ENCODE results near the gene TNFSF13B.
A peak's percentile ranks its signal among the peaks of the same experiment; 100 is the strongest.
"Not testable (repeated sequence)": the region's sequence is repeated elsewhere in the genome, so short reads cannot be mapped to it uniquely, and the experiment has no call there.

The TNFSF13B gene

GRCh38 chr13:108269601-108270328 lies at the start of gene TNFSF13B:
Gene TNFSF13B, plus strand, starts transcription at chr13:108269718. Its CDS starts 178 bp downstream, at chr13:108269896.
- DNase-seq (ENCODE audit: low read depth), result peak; percentile 13

GRCh38 chr13:108220041-108220440 lies 49.5 kb upstream of the TNFSF13B start:
- no peak for DNase-seq (ENCODE audit: low read depth)

DNA sequence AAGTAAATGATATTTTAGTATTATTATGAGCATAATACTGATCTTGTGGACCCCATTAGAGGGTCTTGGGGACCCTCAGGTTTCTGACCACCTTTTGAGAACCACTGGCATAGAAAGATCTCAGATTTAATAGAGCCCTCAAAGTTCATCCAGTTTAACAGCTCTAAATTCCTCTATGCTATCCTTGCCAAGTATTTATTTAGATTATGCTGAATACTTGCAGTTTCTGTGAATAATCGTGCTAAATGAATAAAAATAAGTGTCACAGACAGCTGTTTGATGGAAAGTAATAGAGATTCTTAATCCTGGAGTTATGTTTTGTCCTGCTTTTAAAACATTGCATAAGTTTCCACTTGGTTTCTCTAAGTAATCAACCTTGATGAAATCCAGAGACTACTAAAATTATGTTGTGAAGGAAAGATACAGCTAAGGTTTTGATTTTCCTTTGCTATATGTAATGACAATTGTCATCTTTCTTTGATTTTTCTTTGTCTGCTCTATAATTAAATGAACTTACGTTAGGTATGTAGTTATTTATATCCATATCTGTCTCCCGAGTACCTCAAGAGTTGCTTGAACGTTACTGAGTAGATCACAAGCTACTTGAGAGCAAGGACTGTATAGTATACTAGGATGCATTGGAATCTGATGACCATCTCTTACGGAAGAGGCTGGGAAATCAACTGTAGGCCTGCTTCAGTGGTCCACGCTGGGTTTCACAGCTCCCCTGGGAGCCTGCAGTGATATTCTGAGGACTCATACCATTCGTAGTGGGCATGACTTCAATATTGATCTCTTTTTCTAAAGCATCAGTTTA lies 45.6 kb upstream of the TNFSF13B start:
- DNase-seq (ENCODE audit: low read depth), result no peak

DNA sequence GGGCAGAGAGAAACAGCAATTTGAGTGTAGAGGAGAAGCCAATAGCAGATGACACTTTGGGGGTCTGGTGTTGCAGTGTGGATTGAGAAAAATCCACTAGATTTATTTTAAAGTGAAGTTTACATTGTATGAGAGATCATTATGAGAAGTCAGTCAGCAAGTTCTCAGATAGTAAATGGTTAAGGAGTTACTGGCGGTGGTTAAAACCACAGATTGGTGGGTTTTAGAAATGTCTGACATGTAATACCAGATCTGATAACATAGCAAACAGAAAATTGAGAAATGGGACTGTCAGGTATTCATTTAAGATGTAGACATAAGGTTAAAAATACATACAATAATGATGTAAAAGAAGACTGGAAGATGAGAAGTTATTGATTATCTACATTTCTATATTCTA lies 44.1 kb upstream of the TNFSF13B start:
- no peak for DNase-seq (ENCODE audit: low read depth)

GRCh38 chr13:108226184-108226583 lies 43.3 kb upstream of the TNFSF13B start:
- no peak for DNase-seq (ENCODE audit: low read depth)

DNA sequence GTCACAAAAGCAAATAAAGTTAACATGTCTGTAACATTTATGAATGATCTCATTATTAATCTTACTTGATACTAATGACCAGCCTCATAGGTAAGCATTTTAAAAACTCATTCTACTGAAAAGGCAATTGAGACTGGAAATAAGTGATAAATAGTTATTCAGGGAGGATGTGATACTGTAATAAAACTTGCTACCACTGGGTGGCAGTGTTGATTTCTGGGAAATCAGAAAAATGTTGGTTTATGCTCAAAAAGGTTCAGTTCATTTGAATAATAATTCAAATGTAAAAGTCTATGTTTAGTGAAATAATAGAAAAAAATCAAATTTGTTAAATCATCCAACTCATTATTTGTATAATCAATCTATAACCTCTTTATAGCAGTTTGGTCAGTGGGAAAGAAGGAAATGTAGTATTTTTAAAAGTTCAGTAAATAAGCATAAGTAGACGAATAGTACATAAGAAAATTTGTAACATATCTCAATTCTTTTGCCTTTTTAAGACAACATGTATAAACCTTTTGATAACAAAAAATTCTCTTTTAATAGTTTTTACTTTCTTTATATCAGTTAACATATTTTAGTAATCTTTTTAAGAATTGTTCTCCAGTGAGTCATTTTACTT lies 41.8 kb upstream of the TNFSF13B start:
- DNase-seq (ENCODE audit: low read depth), result no peak

- no peak for DNase-seq (ENCODE audit: low read depth)
These were observed 39.1 kb upstream of the TNFSF13B start for GRCh38 chr13:108230377-108230776.

DNA sequence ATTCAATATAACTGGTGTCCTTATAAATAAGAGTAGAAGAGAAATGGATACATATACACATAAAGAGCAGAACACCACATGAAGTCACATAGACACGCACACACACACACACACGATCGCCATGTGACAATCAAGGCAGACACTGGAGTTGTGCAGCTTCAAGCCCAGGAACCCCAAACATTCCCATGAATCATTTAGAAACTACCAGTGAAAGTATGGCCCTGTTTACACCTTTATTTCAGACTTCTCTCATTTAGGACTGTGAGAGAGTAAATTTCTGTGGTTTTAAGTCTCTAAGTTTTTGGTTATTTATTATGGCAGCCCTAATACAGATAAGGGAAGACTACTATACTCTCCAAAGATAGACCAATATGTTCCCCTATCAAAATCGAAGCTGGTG lies 20.4 kb upstream of the TNFSF13B start:
- DNase-seq (ENCODE audit: low read depth), result no peak

GRCh38 chr13:108257248-108257647 lies 12.3 kb upstream of the TNFSF13B start:
- no peak for DNase-seq (ENCODE audit: low read depth)

DNA sequence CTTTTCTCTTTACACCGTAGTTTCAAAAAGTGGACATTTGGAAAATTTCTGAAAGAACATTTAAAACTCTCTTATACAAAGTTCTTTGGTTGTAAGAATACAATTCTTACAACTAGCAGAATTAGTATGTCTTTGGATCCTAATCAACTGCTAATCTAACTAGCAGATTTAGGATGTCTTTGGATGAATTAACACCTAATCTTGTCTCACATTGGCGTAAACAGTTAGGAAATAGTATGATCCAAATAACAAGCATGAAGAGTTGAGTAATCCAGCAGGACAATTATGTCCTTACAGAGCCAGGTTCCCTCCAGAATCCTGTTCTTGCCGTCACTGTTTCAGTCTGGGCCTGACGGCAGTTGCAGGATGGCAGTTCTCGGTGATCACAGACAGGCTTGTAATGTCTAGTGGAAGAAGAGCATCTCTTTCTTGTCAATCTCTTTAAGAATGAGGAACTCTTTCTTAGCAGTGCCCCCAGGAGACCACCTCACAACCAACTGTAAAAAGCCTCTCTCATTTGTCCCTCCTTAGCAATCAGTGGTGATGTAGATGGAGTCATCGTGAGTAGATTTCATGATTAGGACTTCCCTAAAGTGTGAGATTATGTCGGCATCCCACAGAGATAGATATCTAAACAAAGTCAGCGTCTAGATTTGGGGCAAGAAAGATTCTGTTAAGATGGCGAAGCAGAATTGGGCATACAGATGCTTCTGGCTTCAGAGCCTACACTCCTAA lies 5.7 kb upstream of the TNFSF13B start:
- no peak for DNase-seq (ENCODE audit: low read depth)

DNA sequence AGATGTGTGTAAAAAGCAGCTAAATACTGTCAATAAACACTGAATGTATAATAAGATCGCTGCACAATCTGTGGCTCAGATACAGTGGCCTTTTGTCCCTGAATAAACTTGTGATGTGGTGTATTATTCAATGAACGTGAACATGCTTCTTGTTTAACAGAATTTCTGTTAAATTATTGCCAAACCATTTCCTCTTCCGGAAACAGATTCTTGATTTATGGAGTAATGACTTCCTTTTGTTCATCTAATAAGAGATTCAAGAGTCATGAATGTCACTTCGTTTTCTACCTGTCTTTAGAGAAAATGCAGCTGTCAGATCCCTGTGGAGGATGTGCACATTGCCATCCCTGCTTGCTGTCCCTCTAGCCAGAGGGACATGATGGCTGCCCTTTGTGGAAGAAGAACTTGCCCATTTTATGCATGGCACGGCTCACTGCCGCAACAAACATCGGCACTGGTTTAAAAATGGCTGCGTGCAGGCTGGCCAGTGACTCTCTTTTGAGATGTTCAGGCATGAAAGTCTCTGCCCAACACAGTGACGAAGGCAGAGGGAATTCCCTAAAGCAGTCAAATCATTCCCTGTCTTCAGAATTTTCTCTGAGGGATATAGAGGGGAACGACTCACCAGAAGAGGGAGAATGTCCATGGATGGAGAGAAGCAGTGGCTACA lies 3.1 kb upstream of the TNFSF13B start:
- DNase-seq (ENCODE audit: low read depth), result no peak

- DNase-seq (ENCODE audit: low read depth), result no peak
These were observed 2.2 kb upstream of the TNFSF13B start for GRCh38 chr13:108267347-108267746.

DNA sequence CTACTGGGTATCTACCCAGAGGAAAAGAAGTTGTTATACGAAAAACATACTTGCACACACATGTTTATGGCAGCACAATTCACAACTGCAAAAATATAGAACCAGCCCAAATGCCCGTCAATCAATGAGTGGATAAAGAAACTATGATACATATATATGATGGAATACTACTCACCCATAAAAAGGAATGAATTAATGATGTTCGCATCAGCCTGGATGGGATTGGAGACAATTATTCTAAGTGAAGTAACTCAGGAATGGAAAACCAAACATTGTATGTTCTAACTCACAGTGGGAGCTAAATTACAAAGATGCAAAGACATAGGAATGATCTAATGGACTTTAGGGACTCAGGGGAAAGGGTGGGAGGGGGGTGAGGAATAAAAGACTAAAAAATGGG lies 1.7 kb upstream of the TNFSF13B start:
- not testable (repeated sequence) for DNase-seq (ENCODE audit: low read depth)

DNA sequence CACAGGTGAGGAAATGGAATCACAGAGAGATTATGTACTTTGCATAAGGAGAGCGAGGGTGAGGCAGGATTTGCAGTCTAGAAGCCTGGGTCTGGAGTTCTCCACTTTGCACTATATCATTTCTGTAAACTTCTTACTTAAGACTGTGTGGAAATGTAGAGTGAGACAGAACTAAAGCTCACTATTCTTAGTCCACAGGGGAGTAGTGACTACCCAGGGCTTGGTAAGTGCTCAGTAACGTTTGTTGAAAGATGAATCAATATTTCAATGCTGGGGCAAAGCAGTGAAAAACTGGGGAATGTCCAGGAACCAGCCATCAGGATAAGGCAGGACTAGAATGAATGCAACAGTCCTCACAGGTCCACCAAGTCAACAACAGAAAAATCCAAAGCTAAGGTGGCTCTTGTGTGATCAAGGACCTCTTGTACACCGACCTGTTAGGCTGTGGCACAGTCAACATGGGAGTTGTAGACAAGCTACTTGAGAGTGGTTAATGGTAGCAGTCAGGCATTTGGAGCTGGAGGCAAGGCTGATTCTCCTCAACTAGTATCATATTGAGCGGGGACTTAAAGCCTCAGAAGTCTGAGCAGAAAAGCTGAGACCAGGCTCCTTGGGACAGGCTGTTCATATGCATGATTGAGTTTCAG lies 929 bp upstream of the TNFSF13B start:
- no peak for DNase-seq (ENCODE audit: low read depth)

DNA sequence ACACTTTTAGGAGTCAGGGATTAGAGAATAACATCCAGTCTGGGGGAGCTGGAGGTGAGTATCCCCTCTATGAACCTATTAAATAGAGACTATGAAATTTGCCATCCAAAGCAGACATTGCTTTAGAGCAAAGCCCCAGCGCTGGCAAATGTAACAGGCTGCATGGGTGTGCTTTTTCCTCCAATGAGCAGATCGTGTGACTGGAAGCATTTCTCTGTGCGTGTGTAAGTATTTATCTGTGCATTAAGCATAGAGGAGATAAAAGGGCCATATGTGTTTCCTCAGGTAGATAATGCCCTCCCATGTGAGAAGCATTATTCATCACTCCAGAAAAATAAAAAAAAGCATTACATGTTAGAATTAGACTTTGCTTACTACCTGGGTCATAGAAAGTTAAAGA lies 924 bp downstream of the TNFSF13B start:
- DNase-seq (ENCODE audit: low read depth), result no peak

- DNase-seq (ENCODE audit: low read depth), result no peak
These were observed 2.8 kb downstream of the TNFSF13B start for GRCh38 chr13:108272333-108272732.

GRCh38 chr13:108273429-108274118 lies 4.1 kb downstream of the TNFSF13B start:
- no peak for DNase-seq (ENCODE audit: low read depth)

- no peak for DNase-seq (ENCODE audit: low read depth)
These were observed 5.2 kb downstream of the TNFSF13B start for GRCh38 chr13:108274718-108275117.

DNA sequence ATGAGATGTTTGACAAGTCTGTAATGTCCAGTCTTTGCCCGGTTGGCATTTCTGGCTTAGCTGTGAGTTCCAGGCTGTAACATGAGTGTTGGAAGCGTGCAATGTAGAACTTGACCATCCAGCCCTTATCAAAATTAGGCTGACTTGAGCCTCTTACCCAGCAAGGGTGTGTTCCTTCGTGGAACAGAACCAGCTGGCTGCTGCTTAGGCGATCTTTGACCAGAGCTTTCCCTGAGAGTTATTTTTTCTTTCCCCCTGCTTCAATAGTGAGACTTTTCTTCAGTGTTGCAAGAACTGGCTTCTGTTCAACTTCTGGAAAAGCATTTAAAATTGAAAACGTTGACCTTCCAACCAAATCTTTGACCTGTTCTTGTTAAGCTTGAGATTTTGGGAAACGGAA lies 6.5 kb downstream of the TNFSF13B start:
- DNase-seq (ENCODE audit: low read depth), result no peak

- no peak for DNase-seq (ENCODE audit: low read depth)
These were observed 8.9 kb downstream of the TNFSF13B start for GRCh38 chr13:108278466-108278865.

DNA sequence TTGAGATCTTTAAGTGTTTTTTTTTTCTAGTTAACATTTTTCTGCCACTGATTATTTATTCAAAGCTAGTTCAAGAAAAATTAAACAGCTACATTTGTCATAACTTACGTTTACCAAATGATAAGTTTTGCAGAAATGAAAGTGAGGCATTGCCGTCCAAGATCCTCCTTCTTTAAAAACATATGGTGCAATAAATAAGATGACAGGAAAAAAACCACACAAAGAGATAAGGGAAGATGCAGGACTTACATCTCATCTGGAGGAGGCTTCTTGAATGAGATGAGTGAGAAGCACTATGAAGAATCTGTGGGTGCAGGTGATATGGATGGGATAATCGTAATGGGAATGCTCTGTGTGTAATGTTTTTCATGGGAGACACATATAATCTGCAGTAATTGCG lies 12.4 kb downstream of the TNFSF13B start:
- no peak for DNase-seq (ENCODE audit: low read depth)
